Measurements from ENCODE around the gene HIBCH.

GRCh38 chr2:190255676-190256075 is 64.0 kb downstream of the HIBCH start:
- TF ChIP-seq MAFK (IDR thresholded peaks at IDR 0.05; ENCODE audit: low read depth, low read length), result no peak
- no peak for TF ChIP-seq CTCF (conservative IDR thresholded peaks at IDR 0.05; ENCODE audit: low read depth, low read length)
- no peak for TF ChIP-seq POLR2A (IDR thresholded peaks at IDR 0.05; ENCODE audit: low read depth, low read length)
